HEK293T (cell line): ENCODE data around the gene NPHP3.

Experiments used
- BHLHE40 ChIP-seq: fragments of 450-650 bp; IDR thresholded peaks from 2 replicates; pipeline ENCODE4 v1.6.1; 2016; ENCODE audit warnings: mild to moderate bottlenecking, moderate library complexity, borderline replicate concordance
- CTBP1 ChIP-seq: fragments of 450-650 bp; IDR thresholded peaks from 2 replicates; pipeline ENCODE4 v1.6.1; 2016; ENCODE audit warnings: borderline replicate concordance
- FOXA1 ChIP-seq: fragments of 450-650 bp; IDR thresholded peaks from 2 replicates; pipeline ENCODE4 v1.6.1; 2016; ENCODE audit warnings: mild to moderate bottlenecking
- FOXK2 ChIP-seq: fragments of 450-650 bp; IDR thresholded peaks from 2 replicates; pipeline ENCODE4 v1.6.1; 2016; ENCODE audit warnings: mild to moderate bottlenecking
- FOXM1 ChIP-seq: fragments of 450-650 bp; IDR thresholded peaks from 2 replicates; pipeline ENCODE4 v1.6.1; 2017; ENCODE audit warnings: mild to moderate bottlenecking, borderline replicate concordance
- HDGF ChIP-seq: fragments of 450-650 bp; IDR thresholded peaks from 2 replicates; pipeline ENCODE4 v1.6.1; 2017; ENCODE audit warnings: antibody characterized with exemption, borderline replicate concordance
- SP1 ChIP-seq: fragments of 450-650 bp; IDR thresholded peaks from 2 replicates; pipeline ENCODE4 v1.6.1; 2017
- TARDBP ChIP-seq: fragments of 450-650 bp; IDR thresholded peaks from 2 replicates; pipeline ENCODE4 v1.6.1; 2016
- ZNF384 ChIP-seq: fragments of 450-650 bp; IDR thresholded peaks from 2 replicates; pipeline ENCODE4 v1.6.1; 2016

DNA sequence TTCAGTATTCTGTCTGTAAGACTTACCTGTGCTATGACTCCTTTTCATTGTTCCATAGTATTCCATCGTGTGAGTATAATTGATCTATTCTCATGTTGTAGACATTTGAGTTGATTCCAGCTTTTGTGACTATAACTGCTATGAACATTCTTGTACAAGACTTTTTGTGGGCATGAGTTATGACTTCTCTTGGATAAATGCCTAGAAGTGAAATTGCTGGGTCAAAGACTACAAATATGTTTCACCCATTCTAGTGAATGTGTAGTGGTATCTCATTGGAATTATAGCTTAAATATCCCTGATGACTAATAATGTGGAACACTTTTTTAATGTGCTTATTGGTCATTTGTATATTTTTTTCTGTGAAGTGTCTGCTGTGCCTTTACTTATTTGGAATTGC is 27.6 kb upstream of the NPHP3 start:
- no peak for TF ChIP-seq FOXM1
- no peak for TF ChIP-seq ZNF384
- no peak for TF ChIP-seq FOXK2
- no peak for TF ChIP-seq BHLHE40
- no peak for TF ChIP-seq CTBP1
- no peak for TF ChIP-seq TARDBP
- no peak for TF ChIP-seq HDGF
- TF ChIP-seq FOXA1 = no peak
- TF ChIP-seq SP1 = no peak
